Lower lobe of right lung (tissue), 2 donors: ENCODE measurements around the gene SCN9A. TPM values are rescaled to one million over a fixed set of nuclear protein-coding genes. Genes with fewer than 3 reads are reported as not detected.

Experiments used
- ATAC-seq, 2 donors: fragments of 200-7000 bp; cut with Tn5 transposase; one replicate each; pipeline ENCODE4 v1.9.1; 2020 to 2022; ENCODE audit warnings: mild to moderate bottlenecking in 2 of 2, moderate library complexity in 2 of 2
- DNase-seq: peaks from one replicate; pipeline ENCODE4 v3.0.0-alpha.2; 2020
- H3K27ac ChIP-seq: fragments of 200-600 bp; one replicate; pipeline ENCODE4 v1.8.0; 2022
- H3K27me3 ChIP-seq: fragments of 200-600 bp; one replicate; pipeline ENCODE4 v1.8.0; 2022; ENCODE audit warnings: low read depth
- H3K36me3 ChIP-seq: fragments of 200-600 bp; one replicate; pipeline ENCODE4 v1.8.0; 2022; ENCODE audit warnings: mild to moderate bottlenecking
- H3K4me1 ChIP-seq: fragments of 200-600 bp; one replicate; pipeline ENCODE4 v1.8.0; 2022
- H3K4me3 ChIP-seq: fragments of 200-600 bp; one replicate; pipeline ENCODE4 v1.8.0; 2022; ENCODE audit warnings: mild to moderate bottlenecking
- H3K9me3 ChIP-seq: fragments of 200-600 bp; one replicate; pipeline ENCODE4 v1.8.0; 2022
- intact Hi-C: fragments of 100-400 bp; cut with DNase I; formaldehyde crosslinking; loops from one replicate; pipeline ENCODE4 v1.11.0; 2022
- total RNA-seq: library from RNA; stranded (reverse); fragmentation: NEBNext Ultra II Directional; extraction: Animal tissue kit (Norgen Biotek cat#: 25700); gene quantifications from one replicate; pipeline ENCODE4 v1.2.1, GENCODE V29; 2021
- TF ChIP-seq, protein P1 (sequence below): fragments of 200-600 bp; IDR thresholded peaks from one replicate; pipeline ENCODE4 v1.8.0; 2022; ENCODE audit warnings: antibody characterized with exemption, mild to moderate bottlenecking
- donor health status: DM: no; HTN: yes; CAD: no; lungs with severe emphysema.

SCN9A gene
- total RNA-seq, 1 donor from 2014 or later = 13.6 TPM

DNA sequence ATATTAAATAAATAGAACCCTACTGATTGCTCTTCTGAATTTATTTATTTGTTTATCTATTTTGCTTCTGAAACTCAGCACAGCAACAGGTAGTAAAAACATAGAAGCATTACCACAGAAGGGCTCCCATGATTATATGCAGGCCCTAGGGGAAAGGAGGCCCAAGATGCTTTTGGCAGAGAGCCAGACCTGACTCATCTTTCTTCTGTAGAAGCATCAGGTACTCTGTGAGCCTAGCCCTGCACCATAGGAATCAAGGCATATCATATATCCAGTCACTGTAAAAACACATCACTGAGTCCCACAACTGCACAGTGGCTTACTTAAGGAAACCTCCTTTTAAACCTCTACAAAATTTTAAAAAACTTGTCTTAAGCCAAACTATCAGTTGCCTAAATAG lies 1.8 kb downstream of the SCN9A start:
- TF ChIP-seq, protein P1, sequence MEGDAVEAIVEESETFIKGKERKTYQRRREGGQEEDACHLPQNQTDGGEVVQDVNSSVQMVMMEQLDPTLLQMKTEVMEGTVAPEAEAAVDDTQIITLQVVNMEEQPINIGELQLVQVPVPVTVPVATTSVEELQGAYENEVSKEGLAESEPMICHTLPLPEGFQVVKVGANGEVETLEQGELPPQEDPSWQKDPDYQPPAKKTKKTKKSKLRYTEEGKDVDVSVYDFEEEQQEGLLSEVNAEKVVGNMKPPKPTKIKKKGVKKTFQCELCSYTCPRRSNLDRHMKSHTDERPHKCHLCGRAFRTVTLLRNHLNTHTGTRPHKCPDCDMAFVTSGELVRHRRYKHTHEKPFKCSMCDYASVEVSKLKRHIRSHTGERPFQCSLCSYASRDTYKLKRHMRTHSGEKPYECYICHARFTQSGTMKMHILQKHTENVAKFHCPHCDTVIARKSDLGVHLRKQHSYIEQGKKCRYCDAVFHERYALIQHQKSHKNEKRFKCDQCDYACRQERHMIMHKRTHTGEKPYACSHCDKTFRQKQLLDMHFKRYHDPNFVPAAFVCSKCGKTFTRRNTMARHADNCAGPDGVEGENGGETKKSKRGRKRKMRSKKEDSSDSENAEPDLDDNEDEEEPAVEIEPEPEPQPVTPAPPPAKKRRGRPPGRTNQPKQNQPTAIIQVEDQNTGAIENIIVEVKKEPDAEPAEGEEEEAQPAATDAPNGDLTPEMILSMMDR = no peak
- DNase-seq = no peak
- no peak for ATAC-seq
- intact Hi-C loops = no loop called here
- H3K4me1 ChIP-seq = peaks cover 12% of the 10 kb centered on the region
- H3K9me3 ChIP-seq = no peaks in the 10 kb centered on the region
- H3K27ac ChIP-seq = no peak overlapping the region
- H3K27me3 ChIP-seq = no peaks in the 10 kb centered on the region
- no peak overlapping the region for H3K4me3 ChIP-seq
- no peaks in the 10 kb centered on the region for H3K36me3 ChIP-seq

DNA sequence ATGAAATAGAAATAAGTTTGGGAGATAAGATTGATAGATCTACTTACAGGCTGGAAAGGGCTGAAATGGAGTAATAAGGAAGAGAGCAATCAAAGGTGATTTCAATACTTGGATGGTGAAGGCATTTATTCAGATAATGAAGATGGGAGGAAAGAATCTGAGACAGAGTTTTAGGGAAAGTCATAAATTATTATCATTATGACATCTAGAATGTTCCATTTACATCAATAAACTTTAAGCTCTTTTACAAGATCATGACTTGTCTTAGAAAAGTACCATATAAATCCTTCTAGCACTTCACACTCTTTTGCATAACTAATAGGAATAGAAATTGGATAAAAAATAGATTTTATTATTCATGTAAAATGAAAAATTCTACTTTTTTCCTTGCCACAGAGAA lies 2.2 kb downstream of the SCN9A start:
- Histone ChIP-seq H3K27ac (no peak overlapping the region), H3K9me3 (no peaks in the 10 kb centered on the region), H3K36me3 (no peaks in the 10 kb centered on the region), H3K4me1 (peaks cover 12% of the 10 kb centered on the region), H3K27me3 (no peaks in the 10 kb centered on the region), H3K4me3 (no peak overlapping the region)
- intact Hi-C loops = no loop called here
- TF ChIP-seq, protein P1 = no peak
- DNase-seq = no peak
- no peak for ATAC-seq

DNA sequence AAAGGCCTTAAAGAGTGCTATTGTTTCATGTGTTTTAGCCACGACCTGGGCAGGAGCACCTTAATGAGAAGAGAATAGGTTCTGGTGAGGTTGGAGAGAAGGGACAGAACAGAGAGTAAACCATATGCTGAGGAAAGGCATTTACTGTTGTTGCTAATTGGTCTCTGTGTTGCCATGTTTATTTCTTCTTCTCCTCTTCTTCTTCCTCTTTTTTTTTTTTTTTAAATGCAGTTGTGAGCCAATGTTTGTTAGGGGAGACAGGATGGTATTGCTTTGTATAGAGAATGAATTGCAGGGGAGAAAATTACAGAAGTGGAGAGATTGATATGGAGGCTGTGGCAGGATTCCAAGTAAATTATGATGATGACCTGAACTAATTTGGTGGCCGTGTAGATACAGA lies 2.6 kb downstream of the SCN9A start:
- no peak for DNase-seq
- no peak for ATAC-seq
- Histone ChIP-seq H3K36me3 (no peaks in the 10 kb centered on the region), H3K27ac (no peak overlapping the region), H3K4me1 (peaks cover 12% of the 10 kb centered on the region), H3K27me3 (no peaks in the 10 kb centered on the region), H3K9me3 (no peaks in the 10 kb centered on the region), H3K4me3 (no peak overlapping the region)
- intact Hi-C loops = no loop called here
- TF ChIP-seq, protein P1 = no peak

DNA sequence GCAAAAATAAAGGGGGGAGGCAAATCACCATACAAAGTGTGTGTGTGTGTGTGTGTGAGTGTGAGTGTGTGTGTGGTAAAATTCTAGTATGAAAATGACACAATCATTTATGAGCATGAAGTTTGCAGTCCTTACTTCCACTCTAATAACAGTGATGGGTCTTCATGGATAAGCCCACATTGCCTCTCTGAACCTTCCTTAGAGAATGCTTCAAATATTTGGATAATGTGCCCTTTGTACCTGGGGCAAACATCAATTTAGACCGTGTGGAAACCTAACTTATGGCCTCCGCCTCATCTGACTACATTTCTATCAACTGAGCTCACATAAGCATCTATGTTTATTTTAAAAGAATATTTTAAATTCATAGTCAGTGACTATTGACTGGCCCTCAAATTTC lies 3.7 kb downstream of the SCN9A start:
- no peaks in the 10 kb centered on the region for H3K27me3 ChIP-seq
- TF ChIP-seq, protein P1 = no peak

DNA sequence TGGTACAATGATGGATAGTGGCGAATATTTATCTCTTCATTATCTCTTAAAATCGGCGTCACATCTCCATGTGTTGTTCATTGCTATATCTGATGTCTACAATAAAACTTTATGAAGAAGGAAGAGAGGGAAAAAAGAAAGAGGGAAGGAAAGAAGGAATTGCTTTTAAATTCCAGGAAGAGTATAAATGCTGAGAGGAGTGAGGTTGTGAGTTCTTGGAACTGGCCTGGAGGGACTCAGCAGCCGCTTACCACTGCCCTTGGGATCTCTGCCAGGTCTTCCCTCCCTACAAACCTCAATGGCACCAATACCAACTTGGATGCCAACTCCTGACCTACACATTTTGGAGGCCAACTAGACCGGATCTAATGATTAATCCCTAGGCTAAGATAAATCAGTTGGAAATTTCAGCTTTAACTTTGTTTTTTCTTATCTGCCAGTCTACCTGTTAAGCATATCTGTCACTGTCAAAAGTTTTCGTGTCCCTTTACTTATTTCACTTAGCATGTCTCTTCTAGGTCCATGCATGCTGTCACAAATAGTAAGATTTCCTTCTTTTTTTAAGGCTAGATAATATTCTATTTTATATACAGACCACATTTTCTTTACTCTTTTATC lies 9.8 kb downstream of the SCN9A start:
- no peak overlapping the region for H3K27ac ChIP-seq
- H3K27me3 ChIP-seq = no peaks in the 10 kb centered on the region
- ATAC-seq (no peak), DNase-seq (no peak)
- intact Hi-C loops = no loop called here
- no peaks in the 10 kb centered on the region for H3K9me3 ChIP-seq
- TF ChIP-seq, protein P1 = no peak
- H3K4me3 ChIP-seq = no peak overlapping the region
- H3K36me3 ChIP-seq = no peaks in the 10 kb centered on the region
- H3K4me1 ChIP-seq = no peaks in the 10 kb centered on the region

More for the DNA sequence above, 3.7 kb downstream of the SCN9A start:
- Histone ChIP-seq H3K36me3 (no peaks in the 10 kb centered on the region), H3K4me3 (no peak overlapping the region), H3K4me1 (peaks cover 12% of the 10 kb centered on the region), H3K9me3 (no peaks in the 10 kb centered on the region), H3K27ac (no peak overlapping the region)
- ATAC-seq = no peak
- intact Hi-C loops = no loop called here
- no peak for DNase-seq
